GM19467 (cell line): Measurements from ENCODE around the gene CIAO2B.
"Not testable (repeated sequence)": the region's sequence is repeated elsewhere in the genome, so short reads cannot be mapped to it uniquely, and the experiment has no call there.

Source experiments
- ATAC-seq: cut with Tn5 transposase; IDR thresholded peaks from one replicate; pipeline ENCODE4 v1.9.1; 2021; ENCODE audit warnings: mild to moderate bottlenecking, moderate library complexity; ENCODE audit not compliant: unreplicated experiment

CIAO2B gene

DNA sequence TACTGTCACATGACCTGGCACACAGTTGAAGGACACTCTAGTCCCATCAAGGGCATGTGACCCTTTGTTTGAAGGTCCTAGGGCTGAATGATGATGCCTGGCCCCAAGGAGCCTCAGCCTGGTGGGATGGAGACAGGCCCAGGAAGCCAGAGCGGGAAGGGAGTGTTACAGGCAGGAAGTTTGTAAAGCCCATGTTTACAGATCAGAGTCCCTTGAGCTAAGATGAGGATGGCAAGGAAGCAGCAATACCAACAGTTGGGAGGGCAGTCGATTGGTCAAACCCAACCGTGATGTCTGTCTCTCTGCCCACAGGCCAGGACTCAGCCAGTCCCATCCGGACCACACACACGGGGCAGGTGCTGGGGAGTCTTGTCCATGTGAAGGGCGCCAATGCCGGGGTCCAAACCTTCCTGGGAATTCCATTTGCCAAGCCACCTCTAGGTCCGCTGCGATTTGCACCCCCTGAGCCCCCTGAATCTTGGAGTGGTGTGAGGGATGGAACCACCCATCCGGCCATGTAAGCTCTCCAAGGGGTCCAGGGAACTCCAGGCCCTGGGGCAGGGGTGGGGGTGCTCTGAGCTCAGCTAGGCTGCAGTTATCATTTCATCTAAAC, 3.6 kb upstream of the CIAO2B start:
- no peak for ATAC-seq

DNA sequence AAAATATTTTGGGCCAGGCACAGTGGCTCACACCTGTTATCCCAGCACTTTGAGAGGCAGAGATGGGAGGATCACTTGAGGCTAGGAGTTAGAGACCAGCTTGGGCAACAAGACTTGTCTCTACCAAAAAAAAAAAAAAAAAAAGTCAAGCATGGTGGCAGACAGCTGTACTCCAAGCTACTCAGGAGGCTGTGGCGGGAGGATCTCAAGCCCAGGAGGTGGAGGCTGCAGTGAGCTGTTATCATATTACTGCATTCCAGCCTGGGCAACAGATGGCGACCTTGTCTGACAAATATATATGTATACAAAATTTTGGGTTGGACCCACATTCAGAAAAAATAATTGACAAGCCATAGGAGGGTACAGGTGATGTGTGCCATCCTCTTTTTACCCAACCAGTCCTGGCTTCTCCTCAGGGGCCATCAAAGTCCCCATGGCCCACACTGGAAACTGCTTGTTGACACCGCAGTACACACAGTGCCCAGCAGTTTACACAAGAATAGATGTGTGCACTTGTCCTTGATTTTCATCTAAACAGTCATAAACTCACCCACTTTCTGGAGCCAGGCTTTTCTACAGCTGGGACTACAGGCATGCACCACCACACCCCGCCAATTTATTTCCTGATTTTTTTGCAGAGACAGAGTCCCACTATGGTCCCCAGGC, 2.8 kb upstream of the CIAO2B start:
- no peak for ATAC-seq

DNA sequence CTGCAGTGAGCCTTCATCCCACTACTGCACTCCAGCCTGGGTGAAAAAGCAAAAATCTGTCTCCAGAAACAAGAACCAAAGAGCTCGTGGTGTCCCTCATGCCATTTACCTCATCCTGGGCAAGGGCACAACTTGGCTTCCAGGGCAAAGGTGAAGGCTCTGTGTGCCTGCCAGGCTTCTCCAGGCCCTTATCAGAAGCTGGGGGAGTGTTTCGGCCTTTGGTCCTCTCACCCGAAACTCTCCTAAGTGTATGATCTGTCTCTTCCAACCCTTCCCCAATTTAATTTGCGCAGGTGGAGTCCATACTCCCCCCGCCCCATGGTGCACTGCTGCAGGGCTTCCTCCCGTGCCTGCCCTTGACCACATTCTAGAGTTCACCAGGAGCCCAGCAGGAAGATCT, 2.3 kb upstream of the CIAO2B start:
- ATAC-seq, result no peak

DNA sequence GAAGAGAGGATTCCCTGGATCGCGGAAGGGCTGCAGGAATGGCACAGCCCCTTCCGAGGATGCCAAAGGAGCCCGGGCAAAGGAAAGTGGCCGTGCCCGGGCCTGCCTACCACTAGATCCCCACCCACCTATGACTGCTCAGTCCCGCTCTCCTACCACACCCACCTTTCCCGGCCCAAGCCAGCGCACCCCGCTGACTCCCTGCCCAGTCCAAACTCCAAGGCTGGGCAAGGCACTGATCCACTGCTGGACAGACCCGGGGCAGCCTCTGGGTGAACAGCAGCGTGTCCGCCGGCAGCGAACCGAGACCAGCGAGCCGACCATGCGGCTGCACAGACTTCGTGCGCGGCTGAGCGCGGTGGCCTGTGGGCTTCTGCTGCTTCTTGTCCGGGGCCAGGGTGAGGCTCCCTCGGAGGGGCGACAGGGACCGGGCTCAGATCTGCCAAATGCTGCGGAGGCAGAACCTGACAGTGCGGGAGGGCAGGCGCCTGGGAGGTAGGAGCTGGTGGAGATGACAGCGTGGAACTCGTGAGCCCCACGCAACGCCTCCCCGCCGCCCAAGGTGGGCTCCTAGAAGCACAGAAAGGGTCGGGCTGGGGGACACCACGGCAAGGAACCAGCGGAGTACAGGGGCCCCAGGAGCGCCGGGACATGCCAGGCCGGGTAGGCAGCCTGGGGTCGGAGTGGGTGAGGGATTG, 1.3 kb upstream of the CIAO2B start, which contains the start of gene CES2:
Gene CES2 (plus strand): TSS at position 203 of the 698 bp plus-strand sequence. CDS start 120 bp downstream, at position 323.
- ATAC-seq, result no peak

DNA sequence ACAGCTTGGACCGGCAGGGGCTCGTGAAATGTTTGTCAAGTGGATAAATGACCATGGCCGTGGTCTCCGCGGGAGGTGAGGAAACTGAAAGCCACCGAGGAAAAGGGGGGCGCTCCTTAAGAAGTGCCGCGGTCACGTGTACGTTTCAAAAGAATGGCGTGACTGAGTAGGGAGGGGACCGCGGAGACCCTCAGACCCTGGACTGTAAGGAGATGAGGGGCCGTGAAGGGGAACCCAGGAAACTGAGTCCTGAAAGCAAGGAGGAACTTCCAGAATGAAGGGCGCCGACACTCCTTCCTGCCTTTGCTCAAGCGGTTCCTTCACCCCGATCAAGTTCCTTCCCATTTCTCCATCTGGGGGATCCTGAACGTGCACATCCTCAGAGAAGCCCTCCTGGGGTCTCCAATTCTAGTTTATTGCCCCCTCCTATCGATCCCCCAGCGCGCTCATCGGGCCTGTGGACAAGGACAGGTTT, 674 bp upstream of the CIAO2B start:
- ATAC-seq, result not testable (repeated sequence)

DNA sequence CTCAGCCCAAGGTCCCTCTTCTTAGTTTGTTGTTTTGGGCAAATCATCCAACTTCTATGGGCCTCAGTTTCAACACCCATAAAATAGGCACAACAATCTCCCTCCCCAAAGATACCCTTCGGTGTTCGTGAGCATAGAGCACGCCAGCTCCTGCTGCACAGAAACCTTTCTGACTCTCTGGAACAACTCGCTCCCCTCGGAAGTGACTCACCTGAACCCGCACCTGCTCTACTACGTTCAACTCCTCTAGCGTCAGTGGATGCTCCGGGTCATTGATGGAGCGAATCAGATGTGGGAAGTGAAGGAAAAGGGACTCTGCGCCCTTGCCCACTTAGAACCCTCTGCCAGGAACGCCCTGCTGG, 445 bp downstream of the CIAO2B start:
- no peak for ATAC-seq

DNA sequence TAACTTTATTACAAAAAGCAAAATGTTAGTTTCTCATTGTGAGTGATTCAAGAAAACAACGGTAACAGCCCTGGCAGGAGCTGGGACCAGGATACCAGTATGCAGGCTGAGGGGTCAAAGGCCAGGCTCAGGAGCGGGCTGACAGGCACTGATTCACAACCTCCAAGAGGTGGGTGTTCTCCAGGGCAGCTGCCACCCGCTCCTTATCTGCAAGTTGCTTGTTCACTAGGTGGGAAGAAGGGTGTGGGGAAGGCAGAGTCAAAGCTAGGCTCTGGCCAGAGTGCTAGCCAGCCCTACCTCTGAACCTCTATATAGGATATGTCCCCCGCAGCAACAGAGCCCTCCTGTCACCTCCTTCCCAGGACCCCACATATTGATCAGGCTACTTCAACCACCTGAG, 2.1 kb downstream of the CIAO2B start:
- no peak for ATAC-seq

DNA sequence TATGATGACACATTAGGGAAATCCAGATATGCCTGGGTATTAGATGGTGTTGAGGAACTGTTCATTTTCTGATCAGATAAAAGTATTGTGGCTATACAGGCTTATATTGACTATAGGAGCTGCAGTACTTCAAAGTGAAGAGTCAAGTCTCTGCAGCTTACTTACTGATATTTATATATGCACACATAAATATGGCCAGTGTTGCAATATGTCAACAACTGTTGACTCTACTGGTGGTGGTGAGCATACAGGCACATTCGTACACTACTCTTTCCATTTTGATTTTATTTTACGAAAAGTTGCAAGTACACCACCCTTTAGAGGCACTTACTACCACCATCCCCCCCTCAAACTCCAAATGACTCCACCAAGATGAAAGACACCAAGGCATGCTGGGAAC, 2.5 kb downstream of the CIAO2B start:
- no peak for ATAC-seq

DNA sequence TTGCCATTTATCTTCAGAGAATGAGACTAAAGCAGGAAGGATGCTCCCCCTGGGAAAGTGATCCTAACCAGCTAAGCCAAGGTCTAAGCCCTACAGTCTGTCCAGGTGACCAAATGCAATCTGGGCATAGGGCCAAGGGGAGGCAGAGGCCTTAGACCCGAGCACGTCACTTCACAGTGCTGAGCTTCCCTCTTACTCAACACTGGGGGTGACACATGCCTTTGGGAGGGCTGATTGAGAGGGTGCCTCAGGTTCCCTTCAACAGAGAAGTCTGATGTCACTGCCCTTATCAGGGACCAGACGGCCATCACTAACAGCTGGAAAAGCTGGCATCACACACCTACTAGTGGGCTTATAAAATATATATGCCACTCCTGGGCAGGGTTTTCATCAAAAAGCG, 4.0 kb downstream of the CIAO2B start:
- no peak for ATAC-seq

DNA sequence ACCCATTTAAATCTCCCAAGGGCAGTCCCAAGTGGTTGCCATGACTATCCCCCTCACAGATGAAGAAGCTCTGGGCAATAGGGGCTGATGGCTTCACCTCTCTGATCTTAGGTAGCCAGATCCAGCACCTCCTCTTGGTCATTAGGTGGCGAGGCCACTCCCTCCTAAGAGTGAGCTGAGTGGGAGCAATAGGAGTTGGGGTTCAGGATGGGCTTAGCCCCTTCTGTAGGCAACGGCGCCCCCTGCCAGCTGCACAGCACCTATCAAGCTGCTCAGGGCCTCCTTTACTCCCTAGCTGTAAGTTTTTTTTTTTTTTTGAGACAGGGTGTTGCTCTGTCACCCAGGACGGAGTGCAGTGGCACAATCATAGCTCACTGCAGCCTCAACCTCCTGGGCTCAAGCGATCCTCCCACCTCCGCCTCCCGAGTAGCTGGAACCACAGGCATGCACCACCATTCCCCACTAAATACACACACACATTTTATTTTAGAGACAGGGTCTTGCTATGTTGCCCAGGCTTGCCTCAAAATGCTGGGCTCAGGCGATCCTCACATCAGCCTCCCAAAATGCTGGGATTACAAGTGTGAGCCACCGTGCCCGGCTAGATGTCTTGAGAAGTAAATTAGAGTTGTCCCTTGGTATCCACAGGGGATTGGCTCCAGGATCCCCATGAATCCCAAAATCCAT, 5.4 kb downstream of the CIAO2B start:
- no peak for ATAC-seq

DNA sequence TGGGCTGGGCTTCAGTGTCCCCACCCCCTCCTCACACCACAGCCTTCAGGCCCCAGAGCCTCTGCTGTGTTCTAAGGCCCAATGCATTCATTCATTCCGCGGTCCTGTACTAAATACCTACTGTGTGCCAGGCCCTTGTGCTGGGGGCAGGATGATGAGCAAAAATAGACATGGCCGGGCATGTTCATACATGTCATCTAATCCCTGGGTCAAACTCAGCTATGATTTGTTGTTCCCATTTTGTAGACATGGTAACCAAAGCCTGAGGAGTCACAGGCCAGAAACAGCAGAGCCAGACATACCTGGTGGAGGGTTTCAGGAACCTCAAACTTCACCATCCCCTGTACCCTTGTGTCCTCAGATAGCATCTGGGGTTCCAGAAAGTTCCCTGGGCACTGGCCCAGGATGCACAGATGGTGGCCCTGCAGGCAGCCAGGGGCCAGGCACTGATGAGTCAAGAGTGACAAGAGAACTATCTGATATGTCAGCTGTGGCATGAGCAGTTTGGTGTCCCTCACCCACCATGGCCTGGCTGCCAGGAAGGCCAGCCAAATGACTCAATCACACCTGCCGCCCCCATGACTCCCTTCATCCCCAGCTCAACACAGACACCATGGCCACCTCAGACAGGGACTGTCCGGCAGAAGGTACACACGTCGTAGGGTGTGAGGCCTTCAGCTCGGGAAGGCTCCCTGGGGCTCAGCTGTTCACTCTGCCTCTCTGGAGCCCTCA, 6.1 kb downstream of the CIAO2B start:
- ATAC-seq, result no peak

DNA sequence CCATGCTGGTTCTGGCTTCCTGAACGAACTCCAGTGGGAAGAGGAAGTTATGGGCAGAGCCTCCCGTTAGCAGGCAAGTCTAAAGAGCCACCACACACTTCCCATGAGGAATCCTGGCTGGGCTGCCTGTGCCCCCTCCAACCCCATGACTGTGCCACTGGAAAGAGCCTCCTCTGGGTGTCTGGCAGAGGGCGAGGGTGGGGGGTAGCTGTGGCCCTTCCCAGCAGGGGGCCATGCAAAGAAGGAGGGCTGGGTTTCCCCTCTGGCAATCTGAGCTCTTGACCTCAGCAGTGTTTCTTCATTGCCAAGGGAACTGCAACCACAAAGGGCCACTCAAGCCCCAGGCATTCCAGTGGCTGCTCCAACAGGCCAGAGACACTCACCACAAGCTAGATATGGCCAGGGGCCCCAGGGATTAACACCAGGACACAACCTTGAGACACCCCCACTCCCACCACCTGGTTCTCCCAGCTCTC, 7.2 kb downstream of the CIAO2B start:
- ATAC-seq, result no peak

DNA sequence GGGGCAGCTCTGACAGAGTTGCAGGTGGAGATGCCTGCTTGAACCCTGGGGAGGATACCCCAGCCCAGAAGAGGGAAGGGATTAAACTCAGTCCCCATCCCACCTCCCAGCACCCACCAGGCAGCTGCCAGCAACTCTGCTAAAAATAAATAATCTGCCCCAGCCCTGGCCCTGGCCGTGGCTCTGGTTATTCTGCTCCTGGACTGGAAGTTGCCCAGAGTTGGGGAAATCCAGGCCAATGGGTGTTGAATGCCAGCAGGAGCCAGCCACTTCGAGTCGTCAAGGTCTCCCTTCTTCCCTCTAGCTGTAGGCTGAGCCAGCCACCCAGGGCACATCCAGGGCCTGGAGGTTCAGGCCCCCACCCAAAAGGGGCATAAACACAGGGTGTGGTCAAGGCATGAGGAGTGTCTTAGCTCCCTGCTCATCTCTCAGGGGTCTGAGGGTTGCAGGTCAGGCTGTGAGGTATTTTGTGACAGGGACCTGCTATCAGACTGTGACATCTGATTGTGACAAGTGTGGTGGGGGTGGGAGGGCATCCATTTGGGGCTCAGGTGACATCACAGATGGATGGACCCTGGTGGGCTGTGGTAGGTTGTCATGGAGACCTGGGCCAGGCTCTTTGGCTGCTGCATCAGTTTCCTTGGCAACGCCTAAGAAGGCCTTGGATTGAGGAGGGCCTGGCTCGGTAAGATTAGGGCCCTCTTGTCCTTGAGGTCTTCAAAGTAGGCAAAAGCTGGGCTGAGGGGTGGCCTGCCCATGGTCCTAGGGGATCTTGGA, 7.8 kb downstream of the CIAO2B start:
- ATAC-seq, result no peak

DNA sequence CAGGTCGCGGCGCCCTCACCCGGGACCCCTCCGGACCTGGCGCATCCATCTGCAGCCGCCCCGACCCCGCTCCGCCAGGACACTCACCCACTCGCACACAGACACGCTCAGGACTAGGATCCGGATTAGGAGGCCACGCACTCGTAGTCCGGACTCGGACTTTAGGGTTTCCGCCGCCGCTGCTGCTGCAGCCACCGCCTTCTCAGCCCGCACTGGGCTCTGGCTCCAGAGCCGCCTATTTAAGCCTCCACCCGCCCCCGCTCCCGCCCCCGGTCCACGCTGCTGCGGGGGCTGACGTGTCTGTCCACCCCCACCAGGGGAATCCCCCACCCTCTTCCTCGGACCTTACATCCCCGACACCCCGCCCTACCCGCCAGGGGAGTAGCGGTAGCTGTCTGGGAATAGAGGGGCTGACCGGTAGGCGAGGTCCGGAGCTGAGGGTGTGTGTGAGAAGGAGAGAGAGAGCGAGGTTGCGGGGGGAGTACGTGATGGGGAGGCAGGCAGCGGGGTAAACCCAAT, 8.8 kb downstream of the CIAO2B start, which contains the start of gene RRAD:
Gene RRAD (minus strand): TSS at position 214 of the 519 bp plus-strand sequence. CDS start 356 bp downstream, outside the sequence.
- no peak for ATAC-seq

DNA sequence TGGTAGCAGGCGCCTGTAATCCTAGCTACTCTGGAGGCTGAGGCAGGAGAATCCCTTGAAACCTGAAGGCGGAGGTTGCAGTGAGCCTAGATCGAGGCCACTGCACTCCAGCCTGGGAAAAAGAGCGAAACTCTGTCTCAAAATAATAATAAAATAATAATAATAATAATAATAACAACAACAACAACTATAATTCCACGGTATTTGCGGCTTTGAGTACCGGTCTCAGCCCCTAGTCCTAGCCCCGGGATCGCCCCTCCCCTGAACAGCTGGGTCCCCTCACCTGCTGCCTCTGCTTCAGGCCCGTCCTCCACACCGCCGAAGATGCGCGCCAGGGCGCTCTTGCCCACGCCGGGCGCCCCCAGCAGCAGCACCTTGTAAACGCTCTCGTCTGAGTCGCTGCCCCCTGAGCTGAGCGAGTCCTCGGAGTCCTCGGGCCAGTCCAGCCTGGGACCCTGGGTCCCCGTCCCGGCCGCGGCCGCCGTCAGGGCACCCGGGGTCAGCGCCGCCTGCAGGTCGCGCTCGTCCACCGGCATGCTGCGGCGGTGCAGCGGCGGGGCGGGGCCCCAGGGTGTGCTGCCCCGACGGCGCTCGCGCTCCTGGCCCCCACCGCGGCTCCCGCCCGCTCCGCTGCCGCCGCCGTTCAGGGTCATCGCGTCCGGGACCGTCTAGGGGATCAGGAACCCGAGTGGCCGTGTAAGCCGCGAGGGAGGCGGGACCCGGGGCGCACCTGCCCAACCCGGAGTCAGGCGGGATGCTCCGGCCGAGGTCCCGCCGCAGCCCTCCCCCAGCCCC, 9.5 kb downstream of the CIAO2B start:
- ATAC-seq, result no peak

DNA sequence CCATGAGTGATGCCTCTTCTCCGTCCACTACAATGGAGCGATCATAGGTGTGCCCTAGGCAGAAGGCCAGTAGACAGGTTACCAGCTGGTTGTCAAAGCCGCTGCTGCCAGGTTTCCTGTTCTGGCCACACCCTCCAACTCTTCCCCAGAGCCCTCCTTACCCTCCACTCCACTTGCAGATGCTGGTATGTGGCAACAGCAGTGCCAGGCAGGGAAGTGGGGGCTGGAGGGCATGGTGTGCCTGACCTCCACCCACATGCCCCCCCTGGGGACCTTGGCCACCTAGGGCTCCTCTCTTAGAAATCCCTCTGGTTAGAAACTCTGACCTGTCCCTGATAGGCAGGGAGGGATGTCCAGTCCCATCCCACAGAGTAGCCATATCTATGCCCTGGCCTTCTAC, 10.3 kb downstream of the CIAO2B start:
- no peak for ATAC-seq

DNA sequence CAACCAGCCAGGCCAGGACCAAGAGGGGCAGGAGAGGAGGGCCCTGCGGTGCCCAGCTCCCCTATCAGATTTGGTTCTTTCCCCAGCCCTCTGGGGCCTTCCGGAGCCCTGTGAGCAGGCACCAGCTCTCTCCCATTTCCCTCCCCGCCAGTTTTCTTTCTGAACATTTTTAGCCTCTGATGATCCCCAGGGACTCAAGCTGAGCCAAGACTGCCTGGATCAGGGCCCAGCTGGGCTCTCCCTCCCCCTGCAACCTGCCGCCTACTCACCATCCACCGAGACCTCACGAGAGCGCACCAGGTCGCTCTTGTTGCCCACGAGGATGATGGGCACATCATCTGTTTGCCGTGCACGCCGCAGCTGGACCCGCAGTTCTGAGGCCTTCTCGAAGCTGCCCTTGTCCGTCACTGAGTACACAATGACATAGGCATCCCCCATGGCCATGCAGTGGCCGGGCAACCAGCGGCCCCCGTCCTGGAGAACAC, 10.9 kb downstream of the CIAO2B start:
- ATAC-seq, result no peak

DNA sequence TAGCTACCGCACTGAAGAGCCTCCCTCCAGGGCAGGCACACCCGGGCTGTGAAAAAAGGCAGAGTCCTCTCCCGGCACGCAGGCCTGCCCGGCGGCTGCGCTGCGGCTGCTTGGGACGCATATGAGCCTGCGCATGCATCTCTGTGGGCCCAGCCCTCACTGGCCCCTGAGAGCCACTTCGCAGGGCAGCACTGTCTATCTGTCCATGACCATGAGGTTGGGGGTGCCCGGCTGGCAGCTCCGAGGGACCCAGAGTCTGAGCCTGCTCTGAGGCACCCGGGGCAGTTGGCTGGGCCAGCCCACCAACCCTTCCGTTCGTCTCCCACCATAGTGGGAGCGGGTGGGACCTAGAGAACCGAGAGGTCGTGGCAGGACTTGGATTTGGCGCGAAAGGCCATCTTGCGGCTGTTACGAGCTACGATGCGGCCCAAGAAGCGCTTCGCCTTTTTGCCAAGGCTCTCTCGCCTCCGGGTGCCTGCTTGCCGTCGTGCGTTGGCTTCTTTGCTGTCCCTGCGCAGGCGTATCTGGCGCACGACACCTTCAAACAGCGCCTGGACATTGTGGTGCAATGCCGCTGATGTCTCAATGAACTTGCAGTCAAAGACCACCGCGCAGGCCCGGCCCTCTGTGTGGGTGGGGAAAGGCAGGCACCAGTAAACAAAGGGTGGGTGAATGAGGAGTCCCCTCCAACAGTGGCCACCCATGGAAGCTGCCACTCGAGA, 12.3 kb downstream of the CIAO2B start:
- ATAC-seq, result no peak
